Measurements from ENCODE around the gene KDM6B.
"Not testable (repeated sequence)": the region's sequence is repeated elsewhere in the genome, so short reads cannot be mapped to it uniquely, and the experiment has no call there.

KDM6B gene

GRCh38 chr17:7862692-7863437, 28.8 kb downstream of the KDM6B start:
- DNase-seq (ENCODE audit: extremely low read depth, low read depth), result no peak

GRCh38 chr17:7864384-7864783, 30.4 kb downstream of the KDM6B start:
- DNase-seq (ENCODE audit: extremely low read depth, low read depth), result not testable (repeated sequence)

More at GRCh38 chr17:7862692-7863437, 28.8 kb downstream of the KDM6B start:
- peak; percentile 61 for TF ChIP-seq CTCF (IDR thresholded peaks at IDR 0.05; ENCODE audit: low read depth, low read length)

- DNase-seq (ENCODE audit: extremely low read depth, low read depth), result no peak
- TF ChIP-seq CTCF (IDR thresholded peaks at IDR 0.05; ENCODE audit: low read depth, low read length), result no peak
Observed at GRCh38 chr17:7864995-7865650, 31.1 kb downstream of the KDM6B start.

GRCh38 chr17:7867881-7868329, 33.9 kb downstream of the KDM6B start:
- no peak for TF ChIP-seq CTCF (IDR thresholded peaks at IDR 0.05; ENCODE audit: low read depth, low read length)
- DNase-seq (ENCODE audit: extremely low read depth, low read depth), result no peak

DNA sequence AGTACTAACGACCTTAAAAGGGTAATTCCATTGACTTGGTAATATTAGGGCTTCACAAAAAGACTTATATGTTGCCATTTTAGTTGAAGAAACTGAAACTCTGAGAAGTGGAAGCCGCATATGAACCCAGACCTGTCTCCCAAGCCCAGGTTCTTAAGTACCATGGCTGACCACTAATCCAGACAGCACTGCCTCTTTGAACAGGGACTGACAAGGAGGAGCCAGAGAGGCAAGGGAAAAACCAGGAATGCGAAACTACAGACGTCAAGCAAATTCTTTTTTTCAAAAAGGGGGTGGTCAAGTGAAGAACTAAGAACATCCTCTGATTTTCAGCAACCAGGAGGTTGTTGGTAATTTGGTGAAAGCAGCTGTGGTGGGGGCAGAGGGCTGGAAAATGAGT, 39.0 kb downstream of the KDM6B start:
- TF ChIP-seq CTCF (IDR thresholded peaks at IDR 0.05; ENCODE audit: low read depth, low read length), result no peak
- DNase-seq (ENCODE audit: extremely low read depth, low read depth), result no peak

GRCh38 chr17:7875804-7876370, 41.9 kb downstream of the KDM6B start:
- no peak for DNase-seq (ENCODE audit: extremely low read depth, low read depth)
- TF ChIP-seq CTCF (IDR thresholded peaks at IDR 0.05; ENCODE audit: low read depth, low read length), result no peak

DNA sequence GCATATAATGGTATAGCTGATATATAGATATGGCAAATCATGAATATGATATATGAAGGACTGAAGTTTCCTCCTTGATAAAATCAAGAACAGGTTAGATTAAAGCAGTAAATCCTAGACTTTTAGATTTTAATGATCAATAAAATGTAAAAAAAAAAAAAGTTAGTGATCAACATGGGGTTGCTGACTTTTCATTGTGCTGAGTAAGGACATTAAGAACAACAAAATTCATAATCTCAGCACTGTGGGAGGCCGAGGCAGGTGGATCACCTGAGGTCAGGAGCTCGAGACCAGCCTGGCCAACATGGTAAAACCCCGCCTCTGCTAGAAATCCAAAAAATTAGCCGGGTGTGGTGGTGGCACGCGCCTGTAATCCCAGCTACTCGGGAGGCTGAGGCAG, 44.2 kb downstream of the KDM6B start:
- TF ChIP-seq CTCF (IDR thresholded peaks at IDR 0.05; ENCODE audit: low read depth, low read length), result no peak

More for the DNA sequence above, 44.2 kb downstream of the KDM6B start:
- DNase-seq (ENCODE audit: extremely low read depth, low read depth), result no peak

Measured in AG09319 (cell line).